Astrocyte (in vitro differentiated cells and primary cell): ENCODE measurements around the gene PLEK2.

Source experiments
- CTCF ChIP-seq: IDR thresholded peaks from 2 replicates; pipeline ENCODE4 v1.5.1; 2011; ENCODE audit warnings: low read depth, mild to moderate bottlenecking, inconsistent platforms, low read length, moderate library complexity; ENCODE audit not compliant: insufficient read depth
- EZH2 ChIP-seq: IDR thresholded peaks from 2 replicates; pipeline ENCODE4 v1.6.1; 2012; ENCODE audit warnings: mild to moderate bottlenecking, low read length, inconsistent platforms; ENCODE audit not compliant: insufficient read depth

GRCh38 chr14:67387195-67387594 is 24.8 kb downstream of the PLEK2 start:
- TF ChIP-seq CTCF (no peak), EZH2 (no peak)
